ENCODE data around the gene TMTC1.

TMTC1 gene

GRCh38 chr12:29566441-29566840 lies 217.3 kb downstream of the TMTC1 start:
- Histone ChIP-seq H2AFZ (peak overlapping the region; percentile 28), H3K36me3 (ENCODE audit: control insufficient read depth, insufficient read depth, low read length) (no peaks in the 10 kb centered on the region), H3K4me1 (peaks cover 78% of the 10 kb centered on the region), H3K4me3 (ENCODE audit: low read depth, low read length) (no peak overlapping the region), H3K9ac (no peak overlapping the region), H3K27ac (peak overlapping the region; percentile 94), H3K9me3 (ENCODE audit: control insufficient read depth, low read length) (no peaks in the 10 kb centered on the region), H3K4me2 (ENCODE audit: low read length) (no peak overlapping the region), H3K27me3 (ENCODE audit: control insufficient read depth, insufficient read depth, low read length) (no peaks in the 10 kb centered on the region), H3K79me2 (peaks cover 6% of the 10 kb centered on the region)
- TF ChIP-seq CTCF (IDR thresholded peaks at IDR 0.05): no peak

GRCh38 chr12:29565727-29566126 lies 218.0 kb downstream of the TMTC1 start:
- no peak overlapping the region for H3K9ac ChIP-seq
- no peaks in the 10 kb centered on the region for H3K9me3 ChIP-seq (ENCODE audit: control insufficient read depth, low read length)
- H3K36me3 ChIP-seq (ENCODE audit: control insufficient read depth, insufficient read depth, low read length): no peaks in the 10 kb centered on the region
- peaks cover 6% of the 10 kb centered on the region for H3K79me2 ChIP-seq
- no peak overlapping the region for H3K4me3 ChIP-seq (ENCODE audit: low read depth, low read length)
- no peaks in the 10 kb centered on the region for H3K27me3 ChIP-seq (ENCODE audit: control insufficient read depth, insufficient read depth, low read length)
- peak overlapping the region; percentile 94 for H3K27ac ChIP-seq
- no peak overlapping the region for H3K4me2 ChIP-seq (ENCODE audit: low read length)
- H2AFZ ChIP-seq: no peak overlapping the region
- TF ChIP-seq CTCF (IDR thresholded peaks at IDR 0.05): no peak
- peaks cover 82% of the 10 kb centered on the region for H3K4me1 ChIP-seq

GRCh38 chr12:29564925-29565324 lies 218.8 kb downstream of the TMTC1 start:
- H3K9ac ChIP-seq: no peak overlapping the region
- TF ChIP-seq CTCF (IDR thresholded peaks at IDR 0.05): no peak
- peaks cover 82% of the 10 kb centered on the region for H3K4me1 ChIP-seq

GRCh38 chr12:29563636-29564035 lies 220.1 kb downstream of the TMTC1 start:
- peaks cover 6% of the 10 kb centered on the region for H3K79me2 ChIP-seq
- H3K4me3 ChIP-seq (ENCODE audit: low read depth, low read length): no peak overlapping the region
- H3K27me3 ChIP-seq (ENCODE audit: control insufficient read depth, insufficient read depth, low read length): no peaks in the 10 kb centered on the region
- H3K27ac ChIP-seq: peak overlapping the region; percentile 94
- no peak overlapping the region for H3K9ac ChIP-seq
- peak overlapping the region; percentile 18 for H2AFZ ChIP-seq
- no peaks in the 10 kb centered on the region for H3K36me3 ChIP-seq (ENCODE audit: control insufficient read depth, insufficient read depth, low read length)
- peaks cover 81% of the 10 kb centered on the region for H3K4me1 ChIP-seq
- TF ChIP-seq CTCF (IDR thresholded peaks at IDR 0.05): no peak
- no peaks in the 10 kb centered on the region for H3K9me3 ChIP-seq (ENCODE audit: control insufficient read depth, low read length)
- no peak overlapping the region for H3K4me2 ChIP-seq (ENCODE audit: low read length)

More at GRCh38 chr12:29564925-29565324, 218.8 kb downstream of the TMTC1 start:
- Histone ChIP-seq H3K79me2 (peaks cover 6% of the 10 kb centered on the region), H3K4me3 (ENCODE audit: low read depth, low read length) (no peak overlapping the region), H3K9me3 (ENCODE audit: control insufficient read depth, low read length) (no peaks in the 10 kb centered on the region), H3K27ac (peak overlapping the region; percentile 94), H2AFZ (no peak overlapping the region), H3K36me3 (ENCODE audit: control insufficient read depth, insufficient read depth, low read length) (no peaks in the 10 kb centered on the region), H3K27me3 (ENCODE audit: control insufficient read depth, insufficient read depth, low read length) (no peaks in the 10 kb centered on the region), H3K4me2 (ENCODE audit: low read length) (peak overlapping the region; percentile 3)

GRCh38 chr12:29563071-29563470 lies 220.7 kb downstream of the TMTC1 start:
- Histone ChIP-seq H3K4me3 (ENCODE audit: low read depth, low read length) (no peak overlapping the region), H3K36me3 (ENCODE audit: control insufficient read depth, insufficient read depth, low read length) (no peaks in the 10 kb centered on the region), H2AFZ (peak overlapping the region; percentile 33), H3K4me2 (ENCODE audit: low read length) (no peak overlapping the region), H3K9ac (no peak overlapping the region), H3K9me3 (ENCODE audit: control insufficient read depth, low read length) (no peaks in the 10 kb centered on the region), H3K4me1 (peaks cover 81% of the 10 kb centered on the region), H3K79me2 (peaks cover 6% of the 10 kb centered on the region), H3K27ac (peak overlapping the region; percentile 94), H3K27me3 (ENCODE audit: control insufficient read depth, insufficient read depth, low read length) (no peaks in the 10 kb centered on the region)
- TF ChIP-seq CTCF (IDR thresholded peaks at IDR 0.05): no peak
